HK-2 (cell line): ENCODE data around the gene RAB40C.

Experiments
- DNase-seq: peaks from one replicate; pipeline ENCODE4 v3.0.0-alpha.2; 2018; ENCODE audit not compliant: unreplicated experiment

RAB40C gene

DNA sequence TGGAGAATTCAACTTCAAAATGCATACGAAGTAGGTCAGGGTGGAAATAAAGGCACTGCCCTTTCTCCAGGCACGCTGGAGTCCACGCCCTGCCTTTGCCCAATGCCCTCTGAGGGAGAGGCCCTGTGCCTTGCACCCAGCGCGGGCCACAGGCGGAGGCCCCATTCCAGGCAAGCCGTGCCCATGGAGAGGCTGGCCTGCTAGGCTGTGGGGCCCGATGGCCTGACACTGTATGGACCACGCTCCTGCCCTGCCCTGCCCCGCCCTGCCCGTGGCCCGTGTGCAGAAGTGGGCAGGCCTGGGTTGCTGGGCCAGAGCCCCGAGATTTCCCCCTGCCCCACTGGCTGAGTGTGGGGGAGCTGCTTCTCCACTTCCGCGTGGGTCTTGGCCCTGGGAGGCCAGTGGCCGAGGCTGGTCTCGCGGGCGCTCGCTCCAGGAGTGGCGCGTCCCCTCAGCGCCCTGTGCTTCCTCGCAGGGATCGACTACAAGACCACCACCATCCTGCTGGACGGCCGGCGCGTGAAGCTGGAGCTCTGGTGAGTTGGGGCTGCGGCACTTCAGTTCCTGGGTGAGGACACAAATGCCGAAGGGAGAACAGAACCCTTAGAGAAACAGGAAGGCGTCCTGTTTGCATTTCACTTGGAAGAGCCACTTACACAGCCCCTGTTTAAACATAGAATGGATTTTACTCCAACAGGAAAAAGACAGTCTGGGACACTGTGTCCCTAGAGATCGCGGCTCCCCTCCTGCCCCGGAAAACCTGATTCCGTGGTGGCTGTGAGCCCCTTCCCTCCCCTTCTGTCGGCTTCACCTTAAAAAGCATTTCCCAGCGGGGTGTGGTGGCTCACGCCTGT, 27.1 kb downstream of the RAB40C start:
- no peak for DNase-seq

DNA sequence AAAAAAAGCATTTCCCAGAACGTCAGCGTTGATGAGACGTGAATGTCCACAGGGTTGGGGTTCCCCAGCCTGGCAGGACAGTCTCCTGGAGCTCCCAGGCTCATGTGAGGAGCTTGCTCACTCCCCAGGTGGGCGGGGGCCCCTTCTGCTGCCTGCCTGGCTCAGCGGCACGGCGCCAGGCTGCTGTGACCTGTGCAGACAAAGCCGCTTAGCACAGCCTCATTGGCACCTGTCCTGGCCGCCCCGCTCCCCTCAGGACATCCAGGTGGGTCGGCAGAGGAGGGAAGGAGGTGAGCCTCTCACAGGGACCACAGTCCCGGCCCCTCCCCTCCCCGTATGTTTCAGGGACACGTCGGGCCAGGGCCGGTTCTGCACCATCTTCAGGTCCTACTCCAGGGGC, 28.0 kb downstream of the RAB40C start:
- DNase-seq = no peak

- DNase-seq = no peak
These were observed 29.7 kb downstream of the RAB40C start for GRCh38 chr16:619476-620100.

GRCh38 chr16:620700-621525, 31.0 kb downstream of the RAB40C start:
- no peak for DNase-seq

- no peak for DNase-seq
These were observed 31.8 kb downstream of the RAB40C start for GRCh38 chr16:621526-622105.

GRCh38 chr16:622920-623280, 33.0 kb downstream of the RAB40C start:
- no peak for DNase-seq

- DNase-seq = no peak
These were observed 34.7 kb downstream of the RAB40C start for GRCh38 chr16:624526-625070.

DNA sequence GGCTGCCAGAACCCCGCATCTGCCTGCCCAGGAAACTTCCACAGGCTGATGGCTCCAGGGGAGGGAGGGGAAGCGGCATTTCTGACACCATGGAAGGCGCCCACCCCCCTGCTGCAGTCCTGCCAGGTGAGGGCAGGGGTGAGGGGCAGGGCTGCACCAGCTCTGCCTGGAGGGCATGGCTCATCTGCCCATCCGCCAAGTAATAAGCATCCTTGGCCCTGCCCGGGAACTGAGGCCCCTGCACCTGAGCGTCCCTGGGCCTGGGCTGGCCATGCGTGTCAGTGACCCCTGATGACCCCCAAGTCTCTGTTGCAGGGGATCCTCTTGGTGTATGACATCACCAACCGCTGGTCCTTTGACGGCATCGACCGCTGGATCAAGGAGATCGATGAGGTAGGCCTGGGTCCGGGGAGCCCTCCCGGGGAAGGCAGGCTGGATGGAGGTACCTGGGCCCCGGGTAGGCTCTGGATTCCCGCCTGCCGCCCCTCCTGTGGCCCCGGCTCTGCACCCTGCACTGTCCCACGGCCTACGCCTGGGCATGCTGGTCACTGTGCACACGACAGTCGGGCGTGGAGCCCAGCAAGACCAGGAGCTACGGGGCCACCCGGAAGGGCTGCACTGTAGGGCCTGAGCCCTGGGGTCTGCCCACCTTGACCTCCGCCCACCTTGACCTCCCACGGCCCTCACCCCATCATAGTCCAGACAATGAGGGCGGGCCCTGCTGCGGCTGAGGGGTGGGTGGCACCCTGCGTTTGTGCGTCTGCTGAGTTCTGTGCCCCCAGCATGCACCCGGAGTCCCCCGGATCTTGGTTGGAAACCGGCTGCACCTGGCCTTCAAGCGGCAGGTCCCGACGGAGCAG, 35.5 kb downstream of the RAB40C start:
- no peak for DNase-seq

GRCh38 chr16:625977-626765, 36.3 kb downstream of the RAB40C start:
- DNase-seq = no peak

GRCh38 chr16:626787-627453, 37.1 kb downstream of the RAB40C start:
- peak; percentile 87 for DNase-seq

- peak; percentile 86 for DNase-seq
These were observed 37.8 kb downstream of the RAB40C start for GRCh38 chr16:627454-628239.

- DNase-seq = no peak
These were observed 38.6 kb downstream of the RAB40C start for GRCh38 chr16:628321-629061.

- no peak for DNase-seq
These were observed 39.4 kb downstream of the RAB40C start for GRCh38 chr16:629185-629832.

GRCh38 chr16:629833-630248, 40.0 kb downstream of the RAB40C start:
- no peak for DNase-seq

GRCh38 chr16:630249-630814, 40.5 kb downstream of the RAB40C start:
- no peak for DNase-seq

DNA sequence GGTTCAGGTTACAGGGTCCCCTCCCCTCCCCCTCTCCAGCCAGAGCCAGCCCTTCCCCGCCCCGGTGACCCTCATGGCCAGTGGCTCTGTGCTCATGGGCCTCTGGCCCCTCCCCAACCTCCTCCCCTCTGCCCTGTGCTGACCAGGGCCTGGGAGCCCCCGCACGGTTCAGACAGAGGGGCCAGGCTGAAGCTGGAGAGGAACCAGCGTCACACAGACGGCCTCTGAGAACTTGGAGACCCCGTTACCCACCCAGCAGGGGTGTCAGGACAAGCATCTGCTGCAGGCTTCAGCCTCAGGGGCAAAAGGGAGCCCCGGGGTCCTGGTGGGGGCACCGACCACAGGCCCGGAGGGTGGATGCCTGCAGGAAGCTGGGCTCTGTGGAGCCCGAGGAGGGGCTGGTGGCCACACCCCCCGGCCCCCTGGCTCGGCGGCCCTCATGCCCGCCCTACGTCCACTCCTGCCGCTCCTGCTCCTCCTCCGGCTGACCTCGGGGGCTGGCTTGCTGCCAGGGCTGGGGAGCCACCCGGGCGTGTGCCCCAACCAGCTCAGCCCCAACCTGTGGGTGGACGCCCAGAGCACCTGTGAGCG, 41.0 kb downstream of the RAB40C start, which contains the start of gene WFIKKN1:
Gene WFIKKN1 (plus strand): TSS at position 171 of the 591 bp plus-strand sequence. CDS start 269 bp downstream, at position 440.
- no peak for DNase-seq
